Sigmoid colon (tissue), 7 donors: ENCODE results near the gene RPH3AL. TPM values are rescaled to one million over a fixed set of nuclear protein-coding genes. Genes with fewer than 3 reads are reported as not detected.
A peak's percentile ranks its signal among the peaks of the same experiment; 100 is the strongest.

Experiments
- DNase-seq: peaks from one replicate; pipeline ENCODE4 v3.0.0-alpha.2; 2019
- H3K27ac ChIP-seq, 4 donors: fragments of 200-600 bp; sonication (generic); one replicate each; pipeline ENCODE4 v1.5.1; 2016 to 2019; ENCODE audit warnings: mild to moderate bottlenecking in 1 of 4
- H3K27me3 ChIP-seq, 3 donors: fragments of 200-600 bp; sonication (generic); one replicate each; pipeline ENCODE4 v1.5.1; 2019; ENCODE audit warnings: mild to moderate bottlenecking in 1 of 3
- H3K36me3 ChIP-seq, 4 donors: fragments of 200-600 bp; sonication (generic); one replicate each; pipeline ENCODE4 v1.5.1; 2016 to 2019
- H3K4me1 ChIP-seq, 4 donors: fragments of 200-600 bp; sonication (generic); one replicate each; pipeline ENCODE4 v1.5.1; 2017 to 2019
- H3K4me3 ChIP-seq, 4 donors: fragments of 200-600 bp; sonication (generic); one replicate each; pipeline ENCODE4 v1.5.1; 2017 to 2019; ENCODE audit warnings: mild to moderate bottlenecking in 2 of 4, moderate library complexity in 1 of 4
- H3K9me3 ChIP-seq, 4 donors: fragments of 200-600 bp in 3 of 4; sonication (generic) in 3 of 4; one replicate each; pipeline versions ENCODE4 v1.5.1 to v1.6.1; 2013 to 2019
- EP300 ChIP-seq, 4 donors: sonication (generic); formaldehyde crosslinking; IDR thresholded peaks; one replicate each; pipeline ENCODE4 v1.6.1; 2017; ENCODE audit warnings: antibody characterized with exemption in 4 of 4
- POLR2A ChIP-seq, 2 donors: fragments of 450-650 bp; IDR thresholded peaks; one replicate each; pipeline ENCODE4 v1.6.1; 2016; ENCODE audit warnings: antibody characterized with exemption in 2 of 2, mild to moderate bottlenecking in 2 of 2, moderate library complexity in 2 of 2
- POLR2AphosphoS5 ChIP-seq, 4 donors: sonication (generic); formaldehyde crosslinking; IDR thresholded peaks; one replicate each; pipeline ENCODE4 v1.6.1; 2017; ENCODE audit warnings: antibody characterized with exemption in 4 of 4
- WGBS, 2 donors: extraction: QIAGEN DNeasy Blood & Tissue Kit; methylation state at CpG; one replicate each; pipeline ENCODE4 v1.1.7; 2013; 5-methylcytosine and 5-hydroxymethylcytosine counted together
- intact Hi-C: fragments of 100-400 bp; cut with DNase I; formaldehyde crosslinking; loops from one replicate; pipeline ENCODE4 v1.15.1; 2023
- polyA plus RNA-seq, 3 donors: library from polyadenylated mRNA; stranded (reverse); fragments of 200-250 nt; gene quantifications; one replicate each; pipeline ENCODE4 v1.2.3, GENCODE V29; 2013
- total RNA-seq, 4 donors: library from RNA; depleted of rRNA; stranded (reverse); fragments of >200 nt; gene quantifications; one replicate each; pipeline ENCODE4 v1.1.0, GENCODE V29; 2016
- TF ChIP-seq, protein P1 (sequence below), 4 experiments: fragments of 450-650 bp in 3 of 4; fragments of 200-600 bp in 1 of 4; IDR thresholded peaks; one replicate each; pipeline ENCODE4 v1.5.1; 2016 to 2019; ENCODE audit warnings: antibody characterized with exemption in 4 of 4, mild to moderate bottlenecking in 3 of 4, moderate library complexity in 2 of 4
- donor health status: healthy with polysubstance abuse.
- donor health status: Bipolar disorder and iron deficiency.
- donor health status: healthy.

Gene RPH3AL
- total and polyA plus RNA-seq, 7 donors, result 1.8 to 23.1 (median 12.7) TPM

DNA sequence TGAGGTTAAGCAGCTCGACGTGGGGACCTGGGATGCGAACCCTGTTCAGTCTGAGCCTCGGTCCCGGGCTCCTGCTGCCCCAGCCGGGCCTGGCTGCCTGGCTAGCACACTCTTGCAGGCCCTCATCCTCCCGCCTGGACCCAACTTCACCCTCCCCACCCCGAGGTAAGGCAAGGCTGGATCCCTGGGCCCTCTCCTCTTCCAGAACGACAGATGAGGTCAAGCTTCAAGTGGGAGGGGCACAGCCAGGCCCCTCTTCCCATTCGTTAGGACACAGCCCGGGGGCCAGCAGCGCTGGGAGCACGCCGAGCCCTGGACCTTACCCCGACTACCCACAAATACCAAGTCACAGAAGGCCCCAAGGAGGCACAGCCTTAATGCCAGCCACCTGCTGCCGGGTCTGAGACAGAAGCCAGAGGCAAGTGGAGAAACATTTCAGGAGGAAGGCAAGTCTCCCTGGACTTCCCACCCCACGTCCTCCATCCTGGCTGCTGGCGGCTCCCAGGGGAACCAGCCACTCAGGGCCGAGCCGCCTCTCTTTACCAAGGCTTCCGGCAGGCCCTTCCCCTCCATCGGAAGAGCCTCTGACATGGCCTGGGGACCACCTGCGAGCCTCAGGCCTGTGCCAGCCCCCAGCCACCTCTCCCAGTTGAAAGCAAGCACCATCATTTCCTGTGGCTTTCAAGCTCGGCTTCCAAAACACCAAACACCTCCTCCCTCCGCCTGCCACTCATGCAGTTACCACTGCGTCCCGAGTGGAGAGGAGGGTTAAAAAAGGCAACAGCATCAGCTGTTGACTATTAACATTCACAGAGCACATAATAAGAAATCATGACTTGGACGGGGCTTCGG lies 59.9 kb downstream of the RPH3AL start:
- Histone ChIP-seq H3K27me3 (peaks cover 0 to 5% (median 0%) of the 10 kb centered on the region in 3 donors), H3K27ac (no peak overlapping the region), H3K4me3 (no peak overlapping the region), H3K4me1 (peaks cover 0 to 3% (median 0%) of the 10 kb centered on the region in 4 donors), H3K36me3 (no peaks in the 10 kb centered on the region), H3K9me3 (no peaks in the 10 kb centered on the region)
- WGBS, 2 donors, result 66 to 89% methylated on average over 29 of the region's 29 CpGs
- DNase-seq, result peak; percentile 38
- intact Hi-C loops, result no loop called here
- TF ChIP-seq POLR2A (IDR thresholded peaks at IDR 0.05) (no peak), POLR2AphosphoS5 (IDR thresholded peaks at IDR 0.05) (no peak), EP300 (IDR thresholded peaks at IDR 0.05) (no peak)
- TF ChIP-seq, protein P1, sequence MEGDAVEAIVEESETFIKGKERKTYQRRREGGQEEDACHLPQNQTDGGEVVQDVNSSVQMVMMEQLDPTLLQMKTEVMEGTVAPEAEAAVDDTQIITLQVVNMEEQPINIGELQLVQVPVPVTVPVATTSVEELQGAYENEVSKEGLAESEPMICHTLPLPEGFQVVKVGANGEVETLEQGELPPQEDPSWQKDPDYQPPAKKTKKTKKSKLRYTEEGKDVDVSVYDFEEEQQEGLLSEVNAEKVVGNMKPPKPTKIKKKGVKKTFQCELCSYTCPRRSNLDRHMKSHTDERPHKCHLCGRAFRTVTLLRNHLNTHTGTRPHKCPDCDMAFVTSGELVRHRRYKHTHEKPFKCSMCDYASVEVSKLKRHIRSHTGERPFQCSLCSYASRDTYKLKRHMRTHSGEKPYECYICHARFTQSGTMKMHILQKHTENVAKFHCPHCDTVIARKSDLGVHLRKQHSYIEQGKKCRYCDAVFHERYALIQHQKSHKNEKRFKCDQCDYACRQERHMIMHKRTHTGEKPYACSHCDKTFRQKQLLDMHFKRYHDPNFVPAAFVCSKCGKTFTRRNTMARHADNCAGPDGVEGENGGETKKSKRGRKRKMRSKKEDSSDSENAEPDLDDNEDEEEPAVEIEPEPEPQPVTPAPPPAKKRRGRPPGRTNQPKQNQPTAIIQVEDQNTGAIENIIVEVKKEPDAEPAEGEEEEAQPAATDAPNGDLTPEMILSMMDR (IDR thresholded peaks at IDR 0.05), result no peak

DNA sequence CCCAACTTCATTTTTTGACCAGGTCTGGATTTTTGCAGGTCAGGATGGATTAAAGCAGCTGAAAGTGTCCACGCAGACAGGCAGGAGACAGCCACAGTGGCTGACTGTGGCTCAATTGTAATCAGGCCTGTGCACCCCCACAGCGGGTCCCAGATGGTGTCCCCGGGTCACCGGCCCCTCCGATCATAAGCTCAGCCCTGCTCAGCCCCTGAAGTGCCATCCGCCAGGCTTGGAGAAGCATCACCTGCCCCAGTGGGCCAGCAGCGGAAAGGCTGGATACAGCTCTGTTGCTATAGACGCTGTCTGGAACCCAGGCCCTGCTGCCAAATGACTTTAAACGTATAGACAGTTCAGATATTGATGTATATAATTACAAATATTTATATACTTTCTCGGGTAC lies 60.6 kb downstream of the RPH3AL start:
- Histone ChIP-seq H3K27ac (no peak overlapping the region), H3K4me1 (peaks cover 0 to 3% (median 0%) of the 10 kb centered on the region in 4 donors), H3K36me3 (no peaks in the 10 kb centered on the region), H3K4me3 (no peak overlapping the region), H3K27me3 (peaks cover 0 to 5% (median 0%) of the 10 kb centered on the region in 3 donors), H3K9me3 (no peaks in the 10 kb centered on the region)
- DNase-seq, result peak; percentile 28
- no peak for TF ChIP-seq POLR2A (IDR thresholded peaks at IDR 0.05)
- no peak for TF ChIP-seq EP300 (IDR thresholded peaks at IDR 0.05)
- no peak for TF ChIP-seq POLR2AphosphoS5 (IDR thresholded peaks at IDR 0.05)
- TF ChIP-seq, protein P1 (IDR thresholded peaks at IDR 0.05), result no peak
- intact Hi-C loops, result no loop called here
- WGBS, 2 donors, result 92 to 93% methylated on average over 10 of the region's 10 CpGs

DNA sequence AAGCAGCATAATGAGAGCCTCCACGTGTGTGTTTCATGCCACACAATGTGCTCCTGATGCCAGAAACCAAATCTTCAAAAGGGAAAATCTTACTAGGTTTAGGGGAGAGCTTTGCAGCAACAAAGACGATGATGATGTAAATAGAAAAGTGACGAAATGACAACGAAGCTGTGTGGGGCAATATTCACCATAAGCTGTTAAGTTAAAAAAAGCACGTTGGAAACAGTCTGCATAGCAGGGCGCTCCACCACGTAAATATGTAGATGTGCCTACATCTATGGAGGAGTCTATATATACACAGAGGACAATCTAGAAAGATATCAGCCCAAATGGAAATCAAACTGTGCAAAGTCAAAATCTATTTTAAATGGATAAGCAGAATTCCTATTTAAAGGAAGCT lies 61.0 kb downstream of the RPH3AL start:
- Histone ChIP-seq H3K4me3 (no peak overlapping the region), H3K27me3 (peaks cover 0 to 5% (median 0%) of the 10 kb centered on the region in 3 donors), H3K9me3 (no peaks in the 10 kb centered on the region), H3K36me3 (no peaks in the 10 kb centered on the region), H3K4me1 (peaks cover 0 to 2% (median 0%) of the 10 kb centered on the region in 4 donors), H3K27ac (no peak overlapping the region)
- 84 to 87% methylated on average over 7 of the region's 7 CpGs for WGBS, 2 donors
- TF ChIP-seq POLR2AphosphoS5 (IDR thresholded peaks at IDR 0.05) (no peak), POLR2A (IDR thresholded peaks at IDR 0.05) (no peak), EP300 (IDR thresholded peaks at IDR 0.05) (no peak)
- TF ChIP-seq, protein P1 (IDR thresholded peaks at IDR 0.05), result no peak
- DNase-seq, result no peak
- intact Hi-C loops, result no loop called here

DNA sequence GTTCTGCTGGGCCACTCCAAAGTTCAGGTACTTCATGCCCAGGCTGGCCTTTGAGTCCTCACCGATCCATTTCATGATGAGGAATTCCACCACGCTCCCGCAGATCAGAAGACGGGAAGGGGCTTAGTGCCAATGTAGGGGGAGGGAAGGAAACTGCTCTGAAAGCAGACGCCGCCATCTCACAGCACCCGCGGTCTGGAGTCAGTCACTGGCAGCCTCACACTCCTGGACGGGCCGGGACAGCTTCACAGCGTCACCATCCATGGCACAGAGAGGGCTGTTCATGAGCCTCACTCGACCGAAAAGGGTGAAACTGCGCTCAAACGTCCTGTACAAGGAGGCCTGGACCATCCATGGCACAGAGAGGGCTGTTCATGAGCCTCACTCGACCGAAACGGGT lies 62.0 kb downstream of the RPH3AL start:
- peak; percentile 27 for DNase-seq
- H3K4me3 ChIP-seq, result no peak overlapping the region
- H3K27me3 ChIP-seq, result peaks cover 0 to 5% (median 0%) of the 10 kb centered on the region in 3 donors
- 93 to 96% methylated on average over 18 of the region's 18 CpGs for WGBS, 2 donors
- H3K27ac ChIP-seq, result no peak overlapping the region
- H3K4me1 ChIP-seq, result no peaks in the 10 kb centered on the region
- intact Hi-C loops, result no loop called here
- TF ChIP-seq POLR2A (IDR thresholded peaks at IDR 0.05), result no peak
- TF ChIP-seq POLR2AphosphoS5 (IDR thresholded peaks at IDR 0.05), result no peak
- no peak for TF ChIP-seq EP300 (IDR thresholded peaks at IDR 0.05)
- H3K9me3 ChIP-seq, result no peaks in the 10 kb centered on the region
- H3K36me3 ChIP-seq, result no peaks in the 10 kb centered on the region

DNA sequence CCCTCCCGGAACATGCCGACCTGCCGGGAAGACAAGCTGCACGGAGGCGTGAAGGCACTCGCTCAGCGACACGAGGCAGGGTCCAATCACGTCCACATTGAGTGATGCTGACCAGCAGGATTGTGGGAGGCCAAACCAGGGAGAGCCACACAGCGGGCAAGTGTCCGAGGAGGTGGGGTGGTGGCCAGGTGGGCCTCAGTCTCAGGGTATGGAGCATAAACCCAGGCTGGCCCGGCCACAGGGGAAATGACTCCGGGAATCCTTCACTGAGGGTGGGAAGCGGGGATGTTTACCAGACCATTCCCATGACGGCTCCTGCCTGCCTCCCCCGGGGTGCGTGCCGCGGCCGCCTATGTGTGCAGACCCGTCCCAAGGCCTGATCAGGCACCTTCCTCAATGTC lies 62.5 kb downstream of the RPH3AL start:
- peak; percentile 42 for DNase-seq
- H3K27me3 ChIP-seq, result peaks cover 0 to 5% (median 0%) of the 10 kb centered on the region in 3 donors
- H3K4me1 ChIP-seq, result no peaks in the 10 kb centered on the region
- H3K9me3 ChIP-seq, result no peaks in the 10 kb centered on the region
- TF ChIP-seq POLR2A (IDR thresholded peaks at IDR 0.05), result no peak
- TF ChIP-seq POLR2AphosphoS5 (IDR thresholded peaks at IDR 0.05), result no peak
- TF ChIP-seq EP300 (IDR thresholded peaks at IDR 0.05), result no peak
- TF ChIP-seq, protein P1 (IDR thresholded peaks at IDR 0.05), result no peak
- H3K4me3 ChIP-seq, result no peak overlapping the region
- 95 to 98% methylated on average over 21 of the region's 21 CpGs for WGBS, 2 donors
- no peak overlapping the region for H3K27ac ChIP-seq
- H3K36me3 ChIP-seq, result no peaks in the 10 kb centered on the region
- intact Hi-C loops, result no loop called here
